HepG2 (cell line): ENCODE results near the gene PLAA. TPM values are rescaled to one million over a fixed set of nuclear protein-coding genes. Genes with fewer than 3 reads are reported as not detected.
A peak's percentile ranks its signal among the peaks of the same experiment; 100 is the strongest.

Experiments used
- ATAC-seq: fragments of 200-7000 bp; cut with Tn5 transposase; 3 replicates; pipeline ENCODE4 v1.9.1; 2020; ENCODE audit warnings: mild to moderate bottlenecking, moderate library complexity
- BruUV-seq: library from RNA; stranded (reverse); fragments of 400-500 nt; replicated peaks from 2 replicates; lab custom pipeline; 2021; lab: Mats Ljungman, UMichigan
- CTCF ChIA-PET: fragments of 300-600 bp; formaldehyde crosslinking; extraction: SDS; loops from one replicate; lab custom pipeline; 2021; ENCODE audit warnings: low total read pairs, inconsistent platforms, low intra/inter-chr PET ratio; lab: Yijun Ruan, JAX
- POLR2A ChIA-PET: fragments of 350-600 bp; sonication (Branson Sonifier 250); formaldehyde crosslinking; loops from one replicate; lab custom pipeline; 2020; ENCODE audit warnings: antibody characterized with exemption, inconsistent platforms; lab: Yijun Ruan, JAX
- DNase-seq: peaks from one replicate; pipeline ENCODE4 v3.0.0-alpha.2; 2015; ENCODE audit warnings: low spot score
- FAIRE-seq: peaks from 3 replicates; lab custom pipeline; 2011; peaks lifted over from hg19 to GRCh38; lab: Jason Lieb, UNC
- H2AFZ ChIP-seq: one replicate; pipeline ENCODE4 v1.6.1; 2011; ENCODE audit warnings: low read length, inconsistent platforms
- H3K27ac ChIP-seq: fragments of 300-600 bp; 3 replicates; pipeline ENCODE4 v1.8.0; 2011; ENCODE audit warnings: mixed run types, mild to moderate bottlenecking, mixed read lengths, low read length, inconsistent platforms; ENCODE audit not compliant: insufficient read depth; ENCODE audit errors: extremely low read length
- H3K27me3 ChIP-seq, 2 experiments: fragments of 200-600 bp in 1 of 2; 2 replicates in 1 of 2; 3 replicates in 1 of 2; pipeline versions ENCODE4 v1.6.0 to v1.8.0; 2011; ENCODE audit warnings: low read length in 2 of 2, mild to moderate bottlenecking in 2 of 2, moderate library complexity in 2 of 2, inconsistent platforms in 1 of 2; ENCODE audit not compliant: insufficient read depth in 2 of 2, control insufficient read depth in 1 of 2
- H3K36me3 ChIP-seq, 2 experiments: fragments of 200-600 bp in 1 of 2; replicated peaks in 1 of 2; 2 replicates in 1 of 2; 3 replicates in 1 of 2; pipeline versions ENCODE4 v1.5.1 to v1.8.0; 2011; ENCODE audit warnings: low read length in 2 of 2, inconsistent platforms in 1 of 2; ENCODE audit not compliant: insufficient read depth in 2 of 2, control insufficient read depth in 1 of 2
- H3K4me1 ChIP-seq: 2 replicates; pipeline ENCODE4 v1.5.1; 2012; ENCODE audit warnings: low read length, inconsistent platforms; ENCODE audit not compliant: insufficient read depth
- H3K4me2 ChIP-seq: 2 replicates; pipeline ENCODE4 v1.6.0; 2011; ENCODE audit warnings: low read depth, low read length, inconsistent platforms
- H3K4me3 ChIP-seq, 3 experiments: fragments of 200-600 bp in 1 of 3; sonication (generic), shearing (Covaris generic) in 1 of 3; replicated peaks in 1 of 3; 2 replicates each; pipeline ENCODE4 v1.5.1; 2011 to 2016; ENCODE audit warnings: low read length in 3 of 3, inconsistent platforms in 2 of 3, low read depth in 2 of 3, mild to moderate bottlenecking in 2 of 3, control low read depth in 1 of 3, mixed read lengths in 1 of 3; ENCODE audit not compliant: insufficient read depth in 1 of 3
- H3K79me2 ChIP-seq: one replicate; pipeline ENCODE4 v1.6.1; 2011; ENCODE audit warnings: low read length, inconsistent platforms; ENCODE audit not compliant: insufficient read depth
- H3K9ac ChIP-seq: 2 replicates; pipeline ENCODE4 v1.6.0; 2011; ENCODE audit warnings: mild to moderate bottlenecking, low read depth, low read length, inconsistent platforms; ENCODE audit not compliant: insufficient read depth
- H3K9me3 ChIP-seq: 2 replicates; pipeline ENCODE4 v1.5.1; 2012; ENCODE audit warnings: mild to moderate bottlenecking, low read length
- H4K20me1 ChIP-seq: 2 replicates; pipeline ENCODE4 v1.6.0; 2011; ENCODE audit warnings: inconsistent platforms, mild to moderate bottlenecking, low read length, moderate library complexity; ENCODE audit not compliant: insufficient read depth
- CREB3 ChIP-seq: sonication (generic); formaldehyde crosslinking; IDR thresholded peaks from 2 replicates; pipeline ENCODE4 v1.5.0; 2020; ENCODE audit warnings: missing genetic modification reagents
- SAFB2 ChIP-seq: sonication (generic); formaldehyde crosslinking; IDR thresholded peaks from 2 replicates; pipeline ENCODE4 v1.5.1; 2020; ENCODE audit warnings: missing genetic modification reagents, low read depth, mild to moderate bottlenecking, borderline replicate concordance
- SNAPC4 ChIP-seq: sonication (generic); formaldehyde crosslinking; IDR thresholded peaks from 2 replicates; pipeline ENCODE4 v1.4.0; 2020; ENCODE audit warnings: mild to moderate bottlenecking, missing genetic modification reagents
- ZNF20 ChIP-seq: sonication (generic); formaldehyde crosslinking; IDR thresholded peaks from 2 replicates; pipeline ENCODE4 v1.4.0; 2020; ENCODE audit warnings: mild to moderate bottlenecking, moderate library complexity, missing genetic modification reagents
- ZNF234 ChIP-seq: sonication (generic); formaldehyde crosslinking; conservative IDR thresholded peaks from 2 replicates; pipeline ENCODE4 v1.5.1; 2020; ENCODE audit warnings: mild to moderate bottlenecking, missing genetic modification reagents
- ZNF598 ChIP-seq: sonication (generic); formaldehyde crosslinking; IDR thresholded peaks from 2 replicates; pipeline ENCODE4 v1.5.1; 2020; ENCODE audit warnings: mild to moderate bottlenecking, missing genetic modification reagents, borderline replicate concordance
- ZSCAN12 ChIP-seq: sonication (generic); formaldehyde crosslinking; IDR thresholded peaks from 2 replicates; pipeline ENCODE4 v1.9.0; 2021; ENCODE audit warnings: mild to moderate bottlenecking, missing genetic modification reagents
- WGBS: methylation state at CpG from one replicate; pipeline ENCODE4 v1.1.6; 2017; ENCODE audit warnings: low lambda C conversion rate; 5-methylcytosine and 5-hydroxymethylcytosine counted together
- in situ Hi-C: cut with HindIII; loops from 2 replicates; pipeline ENCODE4 v1.10.0; 2017; ENCODE audit warnings: low pct_unique_long_range_greater_than_20kb; ENCODE audit not compliant: extremely low pct_ligation_motif_present
- intact Hi-C: fragments of 100-400 bp; cut with micrococcal nuclease; formaldehyde crosslinking; loops from one replicate; pipeline ENCODE4 v1.10.0; 2022; ENCODE audit not compliant: unreplicated experiment
- polyA plus RNA-seq, 8 experiments: library from polyadenylated mRNA; depleted of rRNA in 3 of 8; stranded (reverse) in 7 of 8; unstranded in 1 of 8; fragments of >200 nt; fragmentation: Illumina TruSeq in 4 of 8; extraction: Trizol in 4 of 8; gene quantifications; 2 replicates each; pipeline versions ENCODE4 v1.2.1 to v1.2.3, GENCODE V29; 2011 to 2016; ENCODE audit warnings: low read depth in 4 of 8, missing spikeins in 1 of 8, mixed read lengths in 1 of 8; ENCODE audit not compliant: insufficient read depth in 1 of 8
- total RNA-seq, 5 experiments: library from RNA; depleted of rRNA; stranded (reverse); fragments of >200 nt; fragmentation: Illumina TruSeq; extraction: Trizol; gene quantifications; 2 replicates each; pipeline ENCODE4 v1.2.3, GENCODE V29; 2016; ENCODE audit warnings: low read depth in 1 of 5

The PLAA gene
- total and polyA plus RNA-seq, 2 of the 13 experiments (the other 11 are each of a cell fraction or from before 2014, with no cell fraction given) = 5.8 to 22.9 TPM

DNA sequence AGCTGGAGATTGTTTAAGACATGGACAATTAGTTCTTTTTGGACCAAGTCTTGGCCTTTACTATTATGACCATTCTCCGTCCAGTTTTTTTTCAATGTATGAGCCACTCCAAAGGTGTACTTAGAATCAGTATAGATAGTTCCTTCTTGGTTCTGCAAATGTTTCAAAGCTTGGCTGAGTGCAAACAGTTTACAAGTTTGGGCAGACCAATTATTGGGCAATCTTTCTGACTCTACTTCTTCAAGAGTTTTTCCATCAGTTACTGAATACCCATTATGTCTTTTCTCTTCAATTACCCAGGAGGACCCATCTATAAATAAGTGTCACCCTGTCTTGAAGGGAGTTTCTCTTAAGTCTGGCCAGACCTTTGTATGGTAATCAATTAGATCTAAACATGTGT, 24.7 kb upstream of the PLAA start (continued):
- TF ChIP-seq SNAPC4 (CRISPR knock-in tag) = no peak
- no peak for TF ChIP-seq SAFB2 (CRISPR knock-in tag)
- TF ChIP-seq ZSCAN12 (CRISPR knock-in tag) = no peak
- TF ChIP-seq, all 625 proteins: peak for 0

DNA sequence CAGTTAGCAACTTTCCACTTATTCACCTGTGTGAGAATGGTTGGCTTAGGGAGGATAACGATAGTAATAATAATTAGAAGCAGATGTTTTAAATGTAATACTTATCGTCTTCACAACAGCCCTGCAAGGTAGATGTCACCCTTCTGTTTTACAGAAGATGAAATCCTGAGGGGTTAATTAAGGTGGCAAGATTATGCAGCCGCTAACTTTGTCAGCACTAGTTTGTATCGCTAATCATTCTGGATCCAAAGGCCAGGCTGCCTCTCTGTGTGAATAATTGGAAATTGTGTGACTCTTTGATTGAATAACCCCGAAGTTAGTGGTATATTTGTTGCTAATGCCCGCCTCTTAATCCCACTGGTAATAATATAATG, 9.8 kb upstream of the PLAA start:
- Histone ChIP-seq H4K20me1 (no peaks in the 10 kb centered on the region), H3K9ac (peak overlapping the region; percentile 88), H3K79me2 (peaks cover 7% of the 10 kb centered on the region), H3K4me1 (peaks cover 26% of the 10 kb centered on the region), H3K36me3 (no peaks in the 10 kb centered on the region), H3K27ac (peak overlapping the region; percentile 85), H2AFZ (peak overlapping the region; percentile 75), H3K27me3 (no peaks in the 10 kb centered on the region), H3K4me2 (peak overlapping the region; percentile 81), H3K9me3 (no peaks in the 10 kb centered on the region), H3K4me3 (peak overlapping the region; percentile 76 to 90 (median 84))
- ChIA-PET CTCF (no interaction called here), POLR2A (interaction anchor here (2.5 to 3.1 kb wide), 2 partner anchors 9 to 64 kb away, joined by 24 to 30 read pairs; partner anchors contain the start of genes CAAP1 and PLAA)
- no peak for TF ChIP-seq ZNF20 (CRISPR knock-in tag)
- TF ChIP-seq ZNF234 (CRISPR knock-in tag) = no peak
- TF ChIP-seq ZNF598 (CRISPR knock-in tag) = no peak
- TF ChIP-seq CREB3 (CRISPR knock-in tag) = no peak
- peak; percentile 9 for ATAC-seq
- intact Hi-C loops (loop anchor here (1.0 kb wide), 1 partner anchor 10 kb away; the partner anchor contains the start of gene PLAA), in situ Hi-C loops (no loop called here)
- 2% methylated on average over 6 of the region's 6 CpGs for WGBS
- FAIRE-seq = no peak
- DNase-seq = no peak
- BruUV-seq = no TSS peak
